GM10266 (cell line): ENCODE results near the gene TSSK6.

Experiments
- DNase-seq: peaks from one replicate; pipeline ENCODE4 v3.0.0; 2012; ENCODE audit errors: extremely low spot score
- TF ChIP-seq, protein P1 (sequence below): IDR thresholded peaks from 2 replicates; pipeline ENCODE4 v1.5.1; 2012; ENCODE audit warnings: mild to moderate bottlenecking, low read depth; ENCODE audit not compliant: control insufficient read depth, insufficient read depth; ENCODE audit errors: missing control alignments

Gene TSSK6

GRCh38 chr19:19487950-19488874 is 27.1 kb downstream of the TSSK6 start:
- TF ChIP-seq, protein P1, sequence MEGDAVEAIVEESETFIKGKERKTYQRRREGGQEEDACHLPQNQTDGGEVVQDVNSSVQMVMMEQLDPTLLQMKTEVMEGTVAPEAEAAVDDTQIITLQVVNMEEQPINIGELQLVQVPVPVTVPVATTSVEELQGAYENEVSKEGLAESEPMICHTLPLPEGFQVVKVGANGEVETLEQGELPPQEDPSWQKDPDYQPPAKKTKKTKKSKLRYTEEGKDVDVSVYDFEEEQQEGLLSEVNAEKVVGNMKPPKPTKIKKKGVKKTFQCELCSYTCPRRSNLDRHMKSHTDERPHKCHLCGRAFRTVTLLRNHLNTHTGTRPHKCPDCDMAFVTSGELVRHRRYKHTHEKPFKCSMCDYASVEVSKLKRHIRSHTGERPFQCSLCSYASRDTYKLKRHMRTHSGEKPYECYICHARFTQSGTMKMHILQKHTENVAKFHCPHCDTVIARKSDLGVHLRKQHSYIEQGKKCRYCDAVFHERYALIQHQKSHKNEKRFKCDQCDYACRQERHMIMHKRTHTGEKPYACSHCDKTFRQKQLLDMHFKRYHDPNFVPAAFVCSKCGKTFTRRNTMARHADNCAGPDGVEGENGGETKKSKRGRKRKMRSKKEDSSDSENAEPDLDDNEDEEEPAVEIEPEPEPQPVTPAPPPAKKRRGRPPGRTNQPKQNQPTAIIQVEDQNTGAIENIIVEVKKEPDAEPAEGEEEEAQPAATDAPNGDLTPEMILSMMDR = no peak
- DNase-seq = no peak

GRCh38 chr19:19487077-19487949 is 28.0 kb downstream of the TSSK6 start:
- TF ChIP-seq, protein P1 = no peak
- DNase-seq = no peak

DNA sequence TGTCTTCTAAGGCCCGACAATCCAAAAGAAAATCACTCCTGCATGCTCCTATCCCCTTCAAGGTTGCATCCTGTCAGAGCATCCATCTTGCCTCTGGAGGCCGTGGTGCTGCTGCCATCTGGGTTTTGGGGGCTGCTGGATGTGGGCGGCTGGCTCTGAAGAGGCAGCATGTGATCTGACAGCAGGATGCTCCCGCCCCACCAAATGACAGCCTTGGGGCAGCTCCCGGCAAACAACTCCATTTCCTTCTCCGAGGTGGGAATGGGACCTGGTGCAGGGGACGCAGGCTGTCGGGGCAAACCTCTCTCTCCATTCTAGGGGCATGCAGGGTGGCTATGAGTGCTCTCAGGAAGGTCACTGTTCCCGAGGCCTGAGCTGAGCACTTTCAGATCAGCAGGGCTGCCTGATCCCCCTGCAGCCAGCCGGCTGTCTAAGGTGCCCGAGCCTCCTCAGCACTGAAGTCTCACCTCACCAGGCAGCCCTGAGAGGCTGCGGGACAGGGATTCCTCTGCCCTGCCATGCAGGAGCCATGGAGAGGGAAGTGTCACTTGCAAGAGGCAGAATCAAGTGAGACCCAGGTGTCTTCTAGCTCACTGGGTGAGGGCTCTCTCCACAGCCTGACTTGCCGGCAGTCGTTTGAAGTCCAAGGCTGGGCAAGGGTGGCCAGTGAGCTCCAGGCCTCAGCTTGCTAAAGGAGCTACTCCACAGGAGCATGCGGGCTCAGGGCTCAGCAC is 28.8 kb downstream of the TSSK6 start:
- TF ChIP-seq, protein P1 = no peak
- DNase-seq = no peak

GRCh38 chr19:19485998-19486290 is 29.4 kb downstream of the TSSK6 start:
- TF ChIP-seq, protein P1 = no peak
- no peak for DNase-seq

DNA sequence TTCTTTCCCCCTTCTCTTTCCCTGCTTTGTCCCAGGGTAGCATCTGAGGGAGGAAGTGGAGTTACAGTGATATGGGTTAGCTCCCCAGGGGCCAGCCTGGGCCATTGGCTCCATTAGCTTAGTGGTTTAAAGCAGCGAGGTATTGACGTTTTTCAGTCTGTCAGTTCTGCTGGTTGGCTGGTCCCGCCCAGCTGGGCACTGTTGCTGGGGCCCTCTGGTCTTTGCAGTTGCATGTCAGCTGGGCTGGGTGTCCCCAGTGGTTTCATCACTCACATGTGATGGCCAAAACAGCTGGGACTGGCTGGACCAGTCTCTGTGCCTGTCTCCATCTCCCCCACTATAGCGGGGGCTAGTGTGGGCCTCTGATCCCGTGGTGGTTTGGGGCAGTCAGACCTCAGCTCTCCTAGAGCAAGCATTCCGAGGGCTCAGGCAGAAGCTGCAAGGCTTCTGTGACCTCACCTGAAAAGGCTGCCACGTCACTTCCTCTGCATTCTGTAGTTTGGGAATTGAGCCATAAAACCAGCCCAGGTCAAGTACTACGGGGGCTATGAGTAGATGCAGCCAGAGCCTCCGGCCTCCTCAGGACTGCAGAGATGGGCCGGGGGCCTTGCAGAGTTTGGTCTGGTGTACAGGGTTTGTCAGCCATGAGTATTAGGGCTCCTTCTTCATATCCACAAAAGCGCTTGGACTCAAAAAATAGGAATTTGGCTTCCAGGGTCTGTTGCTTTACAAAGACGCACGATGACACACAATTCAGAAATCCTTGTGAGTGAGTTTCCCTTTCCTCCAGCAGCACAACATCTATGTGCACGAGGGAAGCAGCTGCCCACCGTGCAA is 30.0 kb downstream of the TSSK6 start:
- TF ChIP-seq, protein P1 = no peak
- no peak for DNase-seq

DNA sequence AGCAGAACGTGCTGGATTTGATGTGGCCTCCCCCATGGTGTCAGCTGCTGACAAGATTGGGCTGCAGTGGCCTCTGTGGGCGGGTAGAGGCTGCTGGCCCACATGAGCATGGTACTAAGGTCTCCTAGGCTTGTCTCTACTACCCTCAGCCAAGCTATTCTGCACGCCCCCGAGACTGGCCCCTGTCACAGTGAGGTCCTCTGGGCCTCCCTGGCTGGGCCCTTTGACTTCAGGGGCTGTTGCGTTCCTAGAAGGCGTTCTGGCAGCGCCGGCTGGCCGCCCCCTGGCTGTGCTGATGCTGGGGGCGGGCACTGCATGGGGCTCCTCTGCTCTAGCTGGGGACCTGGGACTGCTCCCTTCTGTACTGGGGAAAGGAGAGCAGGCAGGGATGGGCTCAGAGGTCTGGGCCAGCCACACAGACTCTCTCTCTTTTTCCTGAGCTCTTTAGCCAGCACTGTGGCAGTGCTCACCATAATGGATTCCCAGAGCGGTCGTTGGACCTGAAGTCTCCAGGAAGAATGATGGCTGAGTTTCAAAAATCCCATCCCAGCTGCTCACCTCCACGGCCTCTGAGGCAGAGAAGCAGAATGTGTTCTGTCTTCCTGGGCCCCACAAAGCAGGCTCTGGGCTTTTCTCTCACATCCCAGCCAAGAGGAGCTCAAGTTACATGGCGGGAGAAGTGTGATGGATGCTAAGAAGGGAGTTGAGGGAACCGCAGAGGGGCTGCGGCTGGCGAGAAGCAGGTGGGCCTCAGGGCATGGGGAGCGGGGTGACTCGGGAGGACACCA is 32.3 kb downstream of the TSSK6 start:
- TF ChIP-seq, protein P1 = no peak
- DNase-seq = no peak
